ENCODE data around the gene TBX4.

The TBX4 gene

GRCh38 chr17:61514491-61514890 lies 62.3 kb downstream of the TBX4 start:
- H3K27me3 Mint-ChIP-seq (ENCODE audit: low read depth): peaks cover 4% of the 10 kb centered on the region

GRCh38 chr17:61517265-61517664 lies 65.0 kb downstream of the TBX4 start:
- Mint-ChIP-seq H3K9me3 (no peaks in the 10 kb centered on the region), H3K36me3 (ENCODE audit: low read depth) (no peaks in the 10 kb centered on the region)

More at GRCh38 chr17:61514491-61514890, 62.3 kb downstream of the TBX4 start:
- no peak overlapping the region for H3K4me3 Mint-ChIP-seq
- TF ChIP-seq CTCF (IDR thresholded peaks at IDR 0.05; ENCODE audit: unreplicated experiment in 3 of 3): no peak
- H3K9me3 Mint-ChIP-seq: no peaks in the 10 kb centered on the region
- no peak overlapping the region for H3K27ac Mint-ChIP-seq
- H3K36me3 Mint-ChIP-seq (ENCODE audit: low read depth): no peaks in the 10 kb centered on the region
- H3K4me1 Mint-ChIP-seq: peaks cover 5% of the 10 kb centered on the region

GRCh38 chr17:61517843-61518606 lies 65.8 kb downstream of the TBX4 start:
- peaks cover 4% of the 10 kb centered on the region for H3K27me3 Mint-ChIP-seq (ENCODE audit: low read depth)

More at GRCh38 chr17:61517265-61517664, 65.0 kb downstream of the TBX4 start:
- H3K4me1 Mint-ChIP-seq: no peaks in the 10 kb centered on the region
- TF ChIP-seq CTCF (IDR thresholded peaks at IDR 0.05; ENCODE audit: unreplicated experiment in 3 of 3): no peak
- H3K27me3 Mint-ChIP-seq (ENCODE audit: low read depth): peaks cover 4% of the 10 kb centered on the region
- no peak overlapping the region for H3K27ac Mint-ChIP-seq
- H3K4me3 Mint-ChIP-seq: no peak overlapping the region

GRCh38 chr17:61519139-61519538 lies 66.9 kb downstream of the TBX4 start:
- Mint-ChIP-seq H3K27me3 (ENCODE audit: low read depth) (peaks cover 7% of the 10 kb centered on the region), H3K36me3 (ENCODE audit: low read depth) (no peaks in the 10 kb centered on the region), H3K9me3 (no peaks in the 10 kb centered on the region), H3K27ac (no peak overlapping the region), H3K4me1 (no peaks in the 10 kb centered on the region), H3K4me3 (no peak overlapping the region)
- TF ChIP-seq CTCF (IDR thresholded peaks at IDR 0.05; ENCODE audit: unreplicated experiment in 3 of 3): no peak

More at GRCh38 chr17:61517843-61518606, 65.8 kb downstream of the TBX4 start:
- Mint-ChIP-seq H3K4me3 (no peak overlapping the region), H3K36me3 (ENCODE audit: low read depth) (no peaks in the 10 kb centered on the region), H3K27ac (no peak overlapping the region), H3K9me3 (no peaks in the 10 kb centered on the region), H3K4me1 (no peaks in the 10 kb centered on the region)
- TF ChIP-seq CTCF (IDR thresholded peaks at IDR 0.05; ENCODE audit: unreplicated experiment in 3 of 3): no peak

GRCh38 chr17:61519754-61520440 lies 67.7 kb downstream of the TBX4 start:
- no peak for TF ChIP-seq CTCF (IDR thresholded peaks at IDR 0.05; ENCODE audit: unreplicated experiment in 3 of 3)
- Mint-ChIP-seq H3K27ac (no peak overlapping the region), H3K27me3 (ENCODE audit: low read depth) (peaks cover 14% of the 10 kb centered on the region), H3K36me3 (ENCODE audit: low read depth) (no peaks in the 10 kb centered on the region), H3K4me1 (no peaks in the 10 kb centered on the region), H3K9me3 (no peaks in the 10 kb centered on the region), H3K4me3 (no peak overlapping the region)

Data from nephron (organoid).